Activated naive CD4-positive, alpha-beta T cell (primary cell): ENCODE data around the gene RANBP10.

Experiments
- DNase-seq, 4 experiments: peaks; one replicate each; lab custom pipeline; 2025; lab: John Stamatoyannopoulos, UW

Gene RANBP10

DNA sequence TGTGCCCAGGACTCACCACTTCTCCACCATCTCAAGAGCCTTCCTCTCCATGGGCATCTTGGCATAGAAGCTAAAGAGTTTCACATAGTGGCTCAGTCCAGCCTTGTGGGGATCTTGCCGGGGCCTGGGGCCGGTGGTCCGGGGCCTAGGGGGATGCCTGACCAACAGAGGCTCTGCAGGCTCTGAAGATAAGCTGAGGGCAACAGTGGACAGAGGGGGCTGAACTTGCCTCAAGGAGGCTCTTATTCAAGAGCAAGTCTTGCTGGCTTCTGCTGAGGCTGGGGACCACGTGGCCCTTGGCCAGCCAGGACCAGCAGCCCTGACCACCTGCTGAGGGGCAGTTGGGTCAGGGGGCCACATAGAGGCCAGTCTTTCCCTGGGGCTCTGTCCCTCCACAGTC, 22.3 kb upstream of the RANBP10 start:
- no peak for DNase-seq

DNA sequence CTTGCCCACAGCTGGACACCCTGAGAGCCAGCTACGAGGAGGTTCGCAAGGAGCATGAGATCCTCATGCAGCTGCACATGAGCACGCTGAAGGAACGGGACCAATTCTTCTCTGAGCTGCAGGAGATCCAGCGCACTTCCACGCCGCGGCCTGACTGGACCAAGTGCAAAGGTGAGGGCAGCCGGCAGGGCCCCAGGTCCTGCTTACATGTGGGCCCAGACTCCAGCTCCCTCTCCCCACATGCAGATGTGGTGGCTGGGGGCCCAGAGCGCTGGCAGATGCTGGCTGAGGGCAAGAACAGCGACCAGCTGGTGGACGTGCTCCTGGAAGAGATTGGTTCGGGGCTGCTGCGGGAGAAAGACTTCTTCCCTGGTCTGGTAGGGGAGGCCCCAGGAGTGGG, 19.5 kb upstream of the RANBP10 start:
- no peak for DNase-seq

- no peak for DNase-seq
Measured at GRCh38 chr16:67825119-67825518, 18.8 kb upstream of the RANBP10 start.

- DNase-seq, result no peak
Measured at GRCh38 chr16:67822511-67822910, 16.2 kb upstream of the RANBP10 start.

DNA sequence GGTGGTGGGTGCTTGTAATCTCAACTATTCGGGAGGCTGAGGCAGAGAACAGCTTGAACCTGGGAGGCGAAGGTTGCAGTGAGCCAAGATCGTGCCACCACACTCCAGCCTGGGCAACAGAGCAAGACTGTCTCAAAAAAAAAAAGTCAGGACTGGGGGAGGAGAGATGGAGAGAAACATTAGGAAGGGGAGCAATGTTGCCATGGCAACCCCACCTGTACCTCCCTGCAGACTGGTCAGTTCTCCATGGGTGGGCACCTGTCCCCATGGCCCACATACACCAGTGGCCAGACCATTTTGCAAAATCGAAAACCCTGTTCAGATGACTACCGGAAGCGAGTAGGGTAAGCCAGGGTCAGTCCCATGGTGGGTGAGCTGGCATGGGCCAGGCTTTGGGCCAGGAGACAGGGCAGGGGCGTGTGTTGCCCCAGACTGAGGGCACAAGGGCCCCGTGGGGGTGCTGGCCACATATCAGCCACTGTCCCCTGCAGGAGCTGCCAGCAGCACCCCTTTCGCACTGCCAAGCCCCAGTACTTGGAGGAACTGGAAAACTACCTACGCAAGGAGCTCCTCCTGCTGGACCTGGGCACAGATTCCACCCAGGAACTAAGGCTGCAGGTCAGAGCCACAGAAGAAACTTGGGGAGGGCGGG, 14.4 kb upstream of the RANBP10 start:
- DNase-seq, result no peak

GRCh38 chr16:67814567-67814966, 8.2 kb upstream of the RANBP10 start:
- no peak for DNase-seq

DNA sequence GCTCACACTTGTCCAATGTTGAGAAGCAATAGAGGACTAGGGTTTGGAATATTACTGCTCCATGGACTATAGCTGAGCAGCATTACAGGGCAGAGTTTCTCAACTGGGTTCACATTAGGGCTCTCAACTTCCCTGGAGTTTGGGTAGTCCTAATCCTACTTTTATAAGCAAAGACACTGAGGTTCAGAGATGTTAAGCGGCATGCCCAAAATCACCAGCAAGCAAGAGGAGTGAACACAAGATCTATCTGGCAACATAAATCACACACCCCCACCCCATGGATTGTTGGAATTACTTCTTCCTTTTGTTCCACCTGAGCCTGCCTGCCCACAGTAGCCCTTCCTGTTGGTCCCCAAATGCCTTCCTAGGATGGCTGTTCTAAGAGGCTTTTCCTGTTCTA, 5.5 kb upstream of the RANBP10 start:
- no peak for DNase-seq

GRCh38 chr16:67807148-67807682, 855 bp upstream of the RANBP10 start:
- no peak for DNase-seq

GRCh38 chr16:67805718-67806427, 487 bp downstream of the RANBP10 start:
- no peak for DNase-seq

DNA sequence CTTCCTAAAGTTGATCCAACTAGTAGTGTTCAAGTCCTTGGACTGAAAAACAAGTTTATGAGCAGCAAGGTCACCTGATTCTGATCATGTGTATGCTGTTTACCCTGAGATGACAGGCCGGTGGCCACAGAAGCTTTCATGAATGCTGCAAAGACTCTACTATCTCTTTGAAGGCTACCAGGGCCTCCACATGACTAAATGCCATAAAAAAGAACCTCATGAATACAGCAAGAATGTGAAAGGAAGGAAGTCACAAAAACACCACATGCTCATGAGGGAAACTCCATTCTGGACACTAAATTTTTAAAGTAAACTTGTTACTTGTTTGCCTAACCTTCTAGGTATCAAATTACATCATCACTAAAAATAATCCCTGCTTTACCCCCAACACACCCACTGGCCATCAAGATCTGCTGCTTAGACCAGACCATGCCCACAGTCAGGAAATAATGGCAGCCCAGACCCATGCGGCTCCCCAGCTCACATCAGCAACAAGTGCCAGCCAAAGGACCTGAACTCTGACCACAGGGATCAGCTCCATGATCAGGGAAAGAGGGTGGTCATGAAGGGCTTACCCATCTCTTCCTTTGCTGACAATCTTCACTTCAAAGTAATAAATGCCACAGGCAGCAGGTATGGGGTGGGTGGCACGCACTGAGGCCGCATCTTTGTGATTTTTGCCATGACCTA, 1.4 kb downstream of the RANBP10 start:
- no peak for DNase-seq

DNA sequence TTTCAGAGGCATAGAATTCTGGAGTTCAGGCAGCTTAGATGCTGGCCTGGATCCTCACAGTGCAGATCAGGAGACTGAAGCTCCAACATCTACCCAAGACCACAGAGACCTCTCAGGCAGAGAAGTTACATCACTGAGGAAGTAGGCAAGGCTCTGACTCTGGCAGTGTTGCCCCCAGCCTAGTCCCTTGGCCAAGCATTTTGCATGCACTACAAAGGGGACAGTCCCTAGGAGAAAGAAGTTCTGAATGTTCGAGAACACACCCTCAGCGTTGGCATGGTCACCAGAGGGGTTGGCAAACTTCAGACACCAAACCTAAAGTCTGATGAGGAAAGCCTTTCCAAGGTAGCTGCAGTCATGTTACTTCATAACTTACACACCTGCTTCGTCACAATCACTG, 2.5 kb downstream of the RANBP10 start:
- no peak for DNase-seq

GRCh38 chr16:67801883-67802282, 4.5 kb downstream of the RANBP10 start:
- DNase-seq, result peak in 1 of 4 experiments; percentile 1

DNA sequence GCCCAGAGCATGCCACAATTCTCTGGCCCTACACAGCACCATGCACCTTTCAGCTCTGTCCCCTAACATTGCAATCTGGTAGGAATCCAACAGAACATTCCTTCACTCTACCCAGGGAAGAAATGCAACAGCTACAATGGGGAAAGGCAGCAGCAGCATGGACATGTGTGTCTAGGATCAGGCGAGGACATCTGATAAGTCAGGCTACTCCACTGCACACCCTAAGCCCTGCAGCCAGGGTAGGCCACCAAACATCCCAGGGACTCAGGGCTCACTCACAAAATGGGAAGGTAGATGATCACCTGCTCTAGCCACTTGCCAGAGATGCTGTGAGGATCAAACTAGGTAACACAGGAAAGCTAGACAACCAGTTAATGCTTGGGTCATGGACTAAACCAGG, 5.1 kb downstream of the RANBP10 start:
- DNase-seq, result no peak

DNA sequence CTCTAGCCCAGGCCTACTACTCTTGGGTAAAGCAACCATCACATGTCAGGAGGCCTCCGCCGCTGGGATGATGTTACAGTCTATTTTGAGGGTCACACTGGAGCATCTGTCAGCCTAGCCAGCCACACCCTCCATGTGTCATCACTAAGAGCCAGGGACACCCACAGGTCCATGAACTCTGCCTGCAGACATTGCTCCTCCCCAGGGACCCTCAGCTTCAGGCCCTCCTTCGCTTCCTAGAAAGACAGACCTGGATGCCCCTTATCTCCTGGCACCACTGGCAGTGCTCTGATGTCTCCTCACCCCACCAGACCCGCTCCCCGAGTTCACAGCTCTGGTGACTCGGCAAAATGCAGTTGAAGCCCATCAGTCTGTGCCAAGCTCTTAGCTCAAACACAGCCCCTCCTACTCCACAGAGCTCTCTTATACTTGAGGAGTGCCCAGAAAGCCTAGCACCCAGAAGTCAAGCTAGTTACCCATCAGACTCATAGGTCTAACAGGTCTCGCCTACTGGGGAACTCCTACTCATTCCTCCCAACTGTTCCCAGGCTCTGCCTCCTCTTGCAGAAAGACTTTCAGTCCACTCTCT, 5.9 kb downstream of the RANBP10 start:
- DNase-seq, result no peak

- DNase-seq, result no peak
Measured at GRCh38 chr16:67796099-67796718, 10.2 kb downstream of the RANBP10 start.

DNA sequence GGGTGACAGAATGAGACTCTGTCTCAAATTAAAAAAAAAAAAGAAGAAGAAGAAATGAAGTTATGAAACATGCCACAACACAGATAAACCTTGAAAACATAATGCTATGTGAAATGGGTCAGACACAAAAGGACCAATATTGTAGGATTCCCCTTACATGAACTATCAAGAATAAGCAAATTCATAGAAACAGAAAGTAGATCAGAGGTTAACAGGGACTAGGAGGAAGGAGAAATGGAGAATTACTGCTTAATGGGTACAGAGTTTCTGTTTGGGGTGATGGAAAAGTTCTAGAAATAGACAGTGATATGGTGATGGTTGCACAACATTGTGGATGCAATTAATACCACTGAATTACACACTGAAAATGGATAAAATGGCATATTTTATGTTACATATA, 16.3 kb downstream of the RANBP10 start:
- no peak for DNase-seq

DNA sequence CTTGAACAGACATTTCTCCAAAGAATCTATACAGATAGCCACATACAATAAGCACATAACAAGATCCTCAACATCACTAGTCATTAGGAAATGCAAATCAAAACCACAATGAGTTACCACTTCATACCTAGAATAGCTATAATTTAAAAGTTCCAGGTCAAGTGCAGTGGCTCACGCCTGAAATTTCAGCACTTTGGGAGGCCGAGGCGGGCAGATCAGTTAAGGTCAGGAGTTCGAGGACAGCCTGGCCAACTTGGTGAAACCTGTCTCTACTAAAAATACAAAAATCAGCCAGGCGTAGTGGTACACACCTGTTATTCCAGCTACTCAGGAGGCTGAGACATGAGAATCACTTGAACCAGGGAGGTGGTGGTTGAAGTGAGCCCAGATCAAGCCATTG, 19.9 kb downstream of the RANBP10 start:
- DNase-seq, result no peak

DNA sequence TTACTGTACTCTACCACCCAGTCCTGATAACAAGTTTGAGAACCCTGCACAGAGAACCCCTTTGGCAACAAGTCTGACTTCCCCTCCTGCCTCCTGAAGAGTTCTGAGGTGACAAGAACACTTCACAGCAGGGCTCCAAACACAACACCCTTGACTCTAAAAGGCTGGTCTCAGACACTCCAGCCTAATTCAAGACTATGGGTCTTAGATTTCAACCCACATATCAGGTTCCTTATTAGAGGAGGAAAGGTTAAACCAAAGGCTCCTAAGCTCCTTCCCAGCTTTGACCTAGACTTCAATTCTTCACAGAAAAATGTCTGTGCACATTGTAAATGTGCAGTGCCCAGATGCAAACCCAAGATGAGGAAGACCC, 23.0 kb downstream of the RANBP10 start:
- DNase-seq, result no peak

- DNase-seq, result no peak
Measured at GRCh38 chr16:67782567-67783352, 23.6 kb downstream of the RANBP10 start.

GRCh38 chr16:67781565-67781921, 24.8 kb downstream of the RANBP10 start:
- peak in 1 of 4 experiments; percentile 13 for DNase-seq

DNA sequence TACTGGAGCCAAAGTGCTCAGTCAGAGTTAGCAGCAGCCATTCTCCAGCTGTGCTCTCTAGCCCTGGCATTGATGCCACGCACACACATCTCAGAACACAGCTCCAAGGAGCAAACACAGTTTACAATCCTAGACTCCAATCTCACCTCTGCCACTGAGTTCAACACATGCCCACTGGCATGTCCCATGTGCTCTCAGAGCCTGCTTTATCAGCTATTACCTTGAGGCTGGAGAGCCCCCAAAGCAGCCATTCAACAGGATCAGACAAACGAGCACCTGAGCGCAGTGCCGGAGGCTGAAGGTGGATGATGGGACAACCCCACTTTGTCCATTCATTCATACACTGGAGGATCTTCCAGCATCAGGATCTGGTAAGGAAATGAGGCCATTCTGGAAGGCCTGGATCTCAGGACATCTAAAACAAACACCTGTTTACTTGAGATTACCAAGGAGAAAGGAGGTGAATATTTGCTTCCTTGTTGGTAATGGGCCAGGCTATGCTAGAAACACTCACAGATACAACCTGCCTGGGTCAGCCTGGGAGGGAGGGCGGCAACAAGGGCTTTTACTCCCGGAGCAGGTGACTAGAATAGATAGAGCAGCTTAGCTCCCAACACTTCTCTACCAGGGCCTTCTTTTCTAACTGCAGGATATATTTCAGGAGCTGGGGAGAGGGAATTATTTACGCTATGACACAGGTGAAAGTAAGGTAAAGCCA, 25.4 kb downstream of the RANBP10 start:
- no peak for DNase-seq
